OCI-LY7 (cell line): ENCODE measurements around the gene MINDY3.

Experiments
- EZH2phosphoT487 ChIP-seq: fragments of 200-600 bp; sonication (generic); IDR thresholded peaks from 2 replicates; pipeline ENCODE4 v1.6.1; 2018; ENCODE audit warnings: low read depth, borderline replicate concordance, mild to moderate bottlenecking, mixed run types, antibody characterized with exemption, low read length, moderate library complexity, mixed read lengths
- TF ChIP-seq, protein P1 (sequence below): fragments of 200-600 bp; sonication (generic); conservative IDR thresholded peaks from 2 replicates; pipeline ENCODE4 v1.5.1; 2014; ENCODE audit warnings: mild to moderate bottlenecking, antibody characterized with exemption, low read length, moderate library complexity, mixed read lengths

DNA sequence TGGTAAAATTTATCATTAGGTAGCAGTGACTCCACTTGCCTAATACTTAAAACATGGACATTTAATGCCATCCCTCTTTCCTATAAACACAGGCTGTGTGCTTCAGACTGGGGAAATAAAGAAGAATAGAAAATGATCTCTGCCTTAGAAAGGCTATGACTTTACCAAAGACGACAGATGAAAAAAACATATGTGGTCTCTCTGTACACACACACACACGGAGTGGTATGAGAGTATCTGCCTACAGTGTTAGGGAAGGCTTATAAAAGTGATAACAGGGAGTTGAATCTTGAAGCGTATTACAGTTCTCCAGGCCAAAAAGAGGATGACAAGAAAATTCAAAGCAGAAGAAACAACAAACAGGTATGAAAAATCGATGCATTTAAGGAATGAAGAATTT lies 38.2 kb downstream of the MINDY3 start:
- TF ChIP-seq, protein P1, sequence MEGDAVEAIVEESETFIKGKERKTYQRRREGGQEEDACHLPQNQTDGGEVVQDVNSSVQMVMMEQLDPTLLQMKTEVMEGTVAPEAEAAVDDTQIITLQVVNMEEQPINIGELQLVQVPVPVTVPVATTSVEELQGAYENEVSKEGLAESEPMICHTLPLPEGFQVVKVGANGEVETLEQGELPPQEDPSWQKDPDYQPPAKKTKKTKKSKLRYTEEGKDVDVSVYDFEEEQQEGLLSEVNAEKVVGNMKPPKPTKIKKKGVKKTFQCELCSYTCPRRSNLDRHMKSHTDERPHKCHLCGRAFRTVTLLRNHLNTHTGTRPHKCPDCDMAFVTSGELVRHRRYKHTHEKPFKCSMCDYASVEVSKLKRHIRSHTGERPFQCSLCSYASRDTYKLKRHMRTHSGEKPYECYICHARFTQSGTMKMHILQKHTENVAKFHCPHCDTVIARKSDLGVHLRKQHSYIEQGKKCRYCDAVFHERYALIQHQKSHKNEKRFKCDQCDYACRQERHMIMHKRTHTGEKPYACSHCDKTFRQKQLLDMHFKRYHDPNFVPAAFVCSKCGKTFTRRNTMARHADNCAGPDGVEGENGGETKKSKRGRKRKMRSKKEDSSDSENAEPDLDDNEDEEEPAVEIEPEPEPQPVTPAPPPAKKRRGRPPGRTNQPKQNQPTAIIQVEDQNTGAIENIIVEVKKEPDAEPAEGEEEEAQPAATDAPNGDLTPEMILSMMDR = no peak
- TF ChIP-seq EZH2phosphoT487 = no peak
